NCI-H774 (cell line): ENCODE results near the gene GPLD1.
A peak's percentile ranks its signal among the peaks of the same experiment; 100 is the strongest.

Experiments
- DNase-seq: peaks from one replicate; lab custom pipeline; 2025; lab: John Stamatoyannopoulos, UW

The GPLD1 gene

GRCh38 chr6:24497254-24497970, 8.0 kb upstream of the GPLD1 start:
- no peak for DNase-seq

GRCh38 chr6:24494821-24495795, 5.7 kb upstream of the GPLD1 start, which contains the start of gene ALDH5A1:
ALDH5A1 (plus strand) TSS chr6:24494969; CDS start chr6:24494997, 28 bp downstream.
- DNase-seq: peak; percentile 33

GRCh38 chr6:24493945-24494820, 4.8 kb upstream of the GPLD1 start:
- DNase-seq: no peak

GRCh38 chr6:24492475-24492874, 3.1 kb upstream of the GPLD1 start:
- no peak for DNase-seq

GRCh38 chr6:24490948-24491347, 1.6 kb upstream of the GPLD1 start:
- no peak for DNase-seq

GRCh38 chr6:24489881-24490280, 503 bp upstream of the GPLD1 start:
- no peak for DNase-seq

- no peak for DNase-seq
These were observed 3.3 kb downstream of the GPLD1 start for GRCh38 chr6:24486065-24486464.

GRCh38 chr6:24484657-24485323, 4.6 kb downstream of the GPLD1 start:
- DNase-seq: no peak

- no peak for DNase-seq
These were observed 7.9 kb downstream of the GPLD1 start for GRCh38 chr6:24481449-24481848.

- DNase-seq: no peak
These were observed 8.7 kb downstream of the GPLD1 start for GRCh38 chr6:24480705-24481104.

- no peak for DNase-seq
These were observed 10.5 kb downstream of the GPLD1 start for GRCh38 chr6:24478903-24479302.

- DNase-seq: no peak
These were observed 12.3 kb downstream of the GPLD1 start for GRCh38 chr6:24477070-24477469.

GRCh38 chr6:24476631-24477030, 12.7 kb downstream of the GPLD1 start:
- no peak for DNase-seq

GRCh38 chr6:24472181-24472580, 17.2 kb downstream of the GPLD1 start:
- DNase-seq: no peak

GRCh38 chr6:24469811-24470210, 19.6 kb downstream of the GPLD1 start:
- no peak for DNase-seq

- no peak for DNase-seq
These were observed 24.9 kb downstream of the GPLD1 start for GRCh38 chr6:24464253-24465038.

- DNase-seq: no peak
These were observed 28.4 kb downstream of the GPLD1 start for GRCh38 chr6:24460966-24461365.

GRCh38 chr6:24458941-24459340, 30.4 kb downstream of the GPLD1 start:
- no peak for DNase-seq

- DNase-seq: no peak
These were observed 31.2 kb downstream of the GPLD1 start for GRCh38 chr6:24458134-24458533.

GRCh38 chr6:24455061-24455460, 34.3 kb downstream of the GPLD1 start:
- DNase-seq: no peak

- no peak for DNase-seq
These were observed 34.9 kb downstream of the GPLD1 start for GRCh38 chr6:24454452-24454851.
